GM19099 (cell line): ENCODE measurements around the gene RASGRP3.

Experiments
- POLR2A ChIP-seq: IDR thresholded peaks from 3 replicates; pipeline ENCODE4 v1.6.1; 2011; ENCODE audit warnings: low read depth; ENCODE audit not compliant: insufficient read length; ENCODE audit errors: extremely low read depth

RASGRP3 gene

DNA sequence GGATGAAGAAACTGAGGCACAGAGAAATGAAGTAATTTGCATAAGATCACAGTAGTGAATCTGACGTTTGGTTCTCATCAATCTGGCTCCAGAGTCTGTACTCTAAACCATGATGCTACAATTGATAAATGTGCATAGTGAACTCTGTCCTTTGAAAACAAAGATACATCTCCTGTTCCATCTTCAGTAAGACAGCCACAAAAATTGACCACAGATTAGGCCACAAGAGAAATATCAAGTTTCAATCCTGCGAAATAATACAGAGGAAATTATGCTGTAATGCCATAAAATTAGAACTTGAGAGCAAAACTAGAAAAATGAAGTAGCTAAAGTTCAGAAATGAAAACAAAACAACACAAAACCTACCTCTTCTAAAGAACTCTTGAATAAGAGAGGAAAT is 94.2 kb downstream of the RASGRP3 start:
- TF ChIP-seq POLR2A: no peak

DNA sequence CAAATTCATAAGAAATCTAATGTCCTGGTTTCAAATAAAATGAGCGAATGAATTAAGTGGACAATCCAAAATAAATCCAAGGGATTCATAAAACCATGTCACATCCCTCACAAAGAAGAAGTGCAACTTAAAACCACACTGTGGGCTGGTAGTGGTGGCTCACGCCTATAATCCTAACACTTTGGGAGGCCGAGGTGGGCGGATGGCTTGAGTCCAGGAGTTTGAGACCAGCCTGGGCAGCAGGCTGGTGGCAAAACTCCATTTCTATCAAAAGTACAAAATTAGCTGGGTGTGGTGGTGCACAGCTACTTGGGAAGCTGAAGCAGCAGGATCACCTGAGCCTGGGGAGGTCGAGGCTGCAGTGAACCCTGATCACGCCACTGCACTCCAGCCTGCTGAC is 97.2 kb downstream of the RASGRP3 start:
- no peak for TF ChIP-seq POLR2A

DNA sequence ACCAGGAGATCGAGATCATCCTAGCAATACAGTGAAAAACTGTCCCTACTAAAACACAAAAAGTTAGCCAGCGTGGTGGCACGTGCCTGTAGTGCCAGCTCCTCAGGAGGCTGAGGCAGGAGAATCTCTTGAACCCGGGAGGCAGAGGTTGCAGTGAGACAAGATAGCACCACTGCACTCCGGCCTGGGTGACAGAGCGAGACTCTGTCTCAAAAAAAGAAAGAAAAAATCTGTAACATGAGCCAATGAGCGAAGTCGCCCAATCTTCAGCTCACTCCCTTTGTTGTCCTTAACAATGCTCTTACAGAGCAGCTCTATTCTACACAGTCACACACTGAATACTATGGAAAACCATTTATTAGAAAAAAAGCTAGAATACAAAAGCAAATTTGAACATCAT is 100.6 kb downstream of the RASGRP3 start:
- no peak for TF ChIP-seq POLR2A

DNA sequence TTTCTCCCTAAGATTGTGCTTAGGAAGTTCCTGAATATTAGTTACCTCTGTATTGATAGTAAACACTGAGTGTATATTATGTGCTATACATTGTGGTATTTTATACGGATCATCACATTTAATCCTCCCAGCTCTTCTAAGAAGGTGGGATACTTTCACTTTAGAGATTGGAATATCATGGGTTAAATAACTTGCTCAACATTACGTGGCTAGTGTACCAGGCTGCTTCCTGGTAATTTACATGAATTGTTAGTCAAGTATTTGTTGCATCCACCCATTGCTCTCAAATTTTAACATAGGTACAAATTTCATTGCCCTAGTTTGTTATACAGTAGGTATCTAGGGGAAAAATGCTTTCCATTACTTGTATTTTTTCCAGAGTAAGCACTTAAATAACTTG is 101.2 kb downstream of the RASGRP3 start:
- TF ChIP-seq POLR2A: no peak

DNA sequence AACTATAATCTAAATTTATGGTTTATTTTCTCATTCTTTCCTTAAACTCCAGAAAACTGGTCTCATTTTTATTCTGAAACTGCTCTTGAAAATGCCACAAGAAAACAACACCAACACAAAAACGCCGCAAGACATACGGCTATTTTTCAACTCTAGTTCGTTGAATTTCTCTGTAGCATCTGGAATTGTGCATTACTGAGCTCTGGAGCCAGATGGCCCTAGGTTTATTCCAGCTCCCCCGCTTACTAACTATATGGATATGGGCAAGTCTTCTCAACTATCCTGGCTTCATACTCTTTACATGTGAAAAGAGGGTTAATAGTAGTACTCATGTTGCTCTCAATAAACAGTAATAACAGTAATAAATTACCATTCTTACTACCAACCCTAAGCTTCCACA is 102.8 kb downstream of the RASGRP3 start:
- no peak for TF ChIP-seq POLR2A

DNA sequence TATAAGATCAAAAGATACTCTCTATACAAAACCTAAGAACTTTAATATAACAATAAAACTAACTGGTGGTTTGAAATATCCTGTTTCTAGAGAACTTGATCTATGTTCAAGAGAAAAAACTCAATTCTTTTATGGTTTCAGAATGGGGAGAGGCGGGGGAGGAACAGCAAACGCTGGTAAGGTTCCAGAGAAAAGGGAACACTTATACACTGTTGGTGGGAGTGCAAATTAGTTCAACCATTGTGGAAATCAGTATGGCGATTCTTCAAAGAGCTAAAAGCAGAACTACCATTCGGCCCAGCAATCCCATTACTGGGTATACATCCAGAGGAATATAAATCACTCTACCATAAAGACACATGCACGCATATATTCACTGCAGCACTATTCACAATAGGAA is 105.4 kb downstream of the RASGRP3 start:
- TF ChIP-seq POLR2A: no peak

DNA sequence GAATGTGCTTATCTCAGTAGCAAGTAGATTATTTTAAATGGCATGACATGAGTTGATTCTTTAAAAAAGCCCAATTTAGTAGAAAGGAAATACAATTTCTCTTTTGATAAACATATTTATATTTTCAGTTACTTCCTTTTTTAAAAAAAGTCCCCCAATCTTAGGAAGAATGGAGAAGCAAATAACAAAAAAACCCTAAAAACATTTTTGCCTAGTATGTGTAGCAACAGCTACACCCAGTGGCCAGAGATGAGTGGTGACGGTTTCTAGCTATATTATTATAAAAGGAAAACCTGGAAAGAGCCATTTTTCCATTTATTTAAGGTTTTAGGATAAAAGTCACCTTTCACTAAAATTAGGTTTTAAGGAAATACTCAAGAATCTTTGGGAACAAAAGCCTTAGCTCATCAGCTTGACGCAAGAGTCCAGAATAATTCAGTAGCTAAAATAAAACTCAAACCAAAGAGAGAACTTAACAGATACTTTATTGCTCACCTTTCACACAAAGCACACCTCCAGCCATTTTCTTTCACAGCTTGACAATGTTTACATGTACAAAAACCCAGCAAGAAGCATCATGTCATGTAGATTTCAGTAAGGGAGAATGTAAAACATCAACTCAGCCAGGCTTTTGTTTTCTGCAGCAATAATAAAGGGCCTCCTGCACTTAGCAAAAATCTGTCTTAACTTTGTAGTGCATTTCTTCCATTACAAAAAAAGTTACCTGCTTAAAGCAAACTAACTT is 106.9 kb downstream of the RASGRP3 start:
- TF ChIP-seq POLR2A: no peak

DNA sequence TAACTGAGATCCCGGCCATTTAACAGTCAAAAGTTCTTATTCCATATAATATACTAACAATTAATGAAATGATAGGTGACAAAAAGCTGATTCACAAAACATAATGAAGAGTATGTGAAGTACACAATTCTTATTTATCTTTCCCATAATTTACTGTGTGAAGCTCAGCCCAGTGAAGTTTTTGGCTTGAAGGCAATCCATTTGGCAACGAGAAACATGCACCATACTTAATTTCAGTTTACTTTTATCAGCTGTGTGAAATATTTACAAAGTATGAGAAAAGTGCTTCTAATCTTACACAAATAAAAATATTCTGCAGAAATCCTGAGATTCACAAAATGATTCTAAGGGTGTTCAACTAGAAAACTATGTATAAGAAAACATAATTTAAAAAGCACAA is 110.3 kb downstream of the RASGRP3 start:
- TF ChIP-seq POLR2A: no peak

DNA sequence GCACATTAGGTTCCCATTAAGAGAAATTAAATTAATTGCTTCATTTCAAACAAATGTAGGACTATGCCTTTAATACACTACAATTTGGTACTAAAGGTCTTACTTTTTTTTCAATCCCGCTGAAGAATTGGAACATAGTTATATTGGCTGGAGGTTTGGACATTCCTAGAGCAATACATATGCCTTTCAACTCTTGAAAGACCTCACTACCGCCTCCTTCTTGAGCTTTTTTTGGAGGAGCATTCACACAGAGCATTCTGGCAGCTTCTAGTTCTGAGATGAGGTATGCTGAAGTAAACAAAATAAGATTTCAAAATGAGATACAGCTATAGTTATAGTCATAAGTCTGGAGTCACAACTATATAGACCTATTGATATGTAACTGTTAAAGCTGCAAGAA is 111.8 kb downstream of the RASGRP3 start:
- TF ChIP-seq POLR2A: no peak

DNA sequence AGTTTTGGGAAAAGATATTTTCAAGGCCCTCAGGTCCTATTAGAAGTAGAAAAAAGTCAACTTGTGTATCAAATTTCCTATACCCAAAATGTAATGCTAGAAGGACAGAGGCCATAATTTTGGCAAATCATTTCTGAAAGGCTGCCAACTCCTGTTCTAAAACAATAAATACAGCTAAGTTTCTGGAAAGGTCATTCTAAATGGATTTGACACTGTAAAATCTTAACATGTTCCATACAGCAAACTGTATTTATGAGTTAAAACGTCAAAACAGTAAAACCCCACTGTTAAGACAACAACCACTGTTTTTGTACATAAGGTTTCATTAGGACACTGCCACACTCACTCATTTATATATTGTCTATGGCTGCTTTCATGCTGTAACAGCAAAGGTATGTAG is 113.0 kb downstream of the RASGRP3 start:
- TF ChIP-seq POLR2A: no peak

DNA sequence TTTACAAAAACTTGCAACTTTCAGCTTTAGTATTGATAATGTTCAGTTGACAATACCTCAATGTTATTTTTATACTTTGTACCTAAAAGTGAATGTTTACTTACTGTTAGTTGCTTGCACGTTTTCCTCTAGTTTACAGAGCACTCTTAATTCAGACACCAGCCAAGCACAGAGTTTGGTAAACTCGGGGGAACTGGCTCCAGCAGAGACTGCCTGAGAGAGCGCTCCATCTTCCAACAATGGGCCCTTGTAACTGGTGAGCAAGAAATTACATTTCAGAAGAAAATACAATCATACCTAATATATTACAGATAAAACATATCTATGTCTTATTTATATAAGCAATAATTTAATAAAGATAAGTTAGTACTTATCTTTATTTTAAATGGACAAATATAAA is 118.9 kb downstream of the RASGRP3 start:
- TF ChIP-seq POLR2A: no peak

DNA sequence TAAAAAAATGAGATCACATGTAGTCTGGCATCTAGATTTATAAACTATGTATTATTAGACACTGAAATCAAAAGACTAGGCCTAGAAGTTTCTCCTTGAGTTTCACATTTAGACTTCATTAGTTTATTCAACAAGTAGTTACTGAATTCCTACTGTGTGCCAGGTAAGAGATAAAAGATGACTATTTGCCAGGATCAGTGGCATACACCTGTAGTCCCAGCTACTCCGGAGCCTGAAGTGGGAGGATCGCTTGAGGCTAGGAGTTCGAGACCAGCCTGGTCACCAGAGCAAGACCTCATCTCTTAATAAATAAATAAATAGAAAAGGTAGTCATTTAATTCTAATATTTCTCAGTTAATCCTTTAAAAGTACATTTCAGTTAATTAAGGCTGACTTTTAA is 120.6 kb downstream of the RASGRP3 start:
- TF ChIP-seq POLR2A: no peak

DNA sequence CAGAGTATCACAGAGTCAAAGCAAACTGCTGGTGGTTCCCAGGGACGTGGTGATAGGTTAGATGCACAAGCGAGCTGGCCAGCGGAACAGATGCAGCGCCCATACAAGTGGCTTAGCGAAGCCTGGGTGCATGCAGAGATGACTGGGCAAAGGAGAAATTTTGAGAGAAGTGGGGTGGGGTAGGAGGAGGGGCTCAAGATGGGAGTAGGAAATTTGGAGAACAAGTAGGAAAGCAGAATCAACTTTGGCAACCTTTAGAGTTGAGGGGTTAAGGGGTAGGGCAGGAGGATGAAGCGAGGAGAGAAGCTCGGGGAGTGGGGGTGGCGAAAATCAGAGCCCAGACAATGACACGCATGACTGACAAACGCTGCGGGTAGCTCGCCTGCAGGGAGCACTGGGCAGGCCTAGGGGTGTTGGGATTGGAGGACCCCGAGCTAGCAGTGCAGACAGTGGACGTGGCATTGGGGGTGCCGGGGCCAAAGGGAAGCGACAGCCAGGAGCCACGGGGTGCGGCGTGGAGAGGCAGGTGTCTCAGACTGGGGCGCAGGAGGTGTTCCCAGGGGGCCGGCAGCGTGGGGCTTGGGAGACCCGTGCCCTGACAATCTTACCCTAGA is 122.2 kb downstream of the RASGRP3 start:
- no peak for TF ChIP-seq POLR2A

DNA sequence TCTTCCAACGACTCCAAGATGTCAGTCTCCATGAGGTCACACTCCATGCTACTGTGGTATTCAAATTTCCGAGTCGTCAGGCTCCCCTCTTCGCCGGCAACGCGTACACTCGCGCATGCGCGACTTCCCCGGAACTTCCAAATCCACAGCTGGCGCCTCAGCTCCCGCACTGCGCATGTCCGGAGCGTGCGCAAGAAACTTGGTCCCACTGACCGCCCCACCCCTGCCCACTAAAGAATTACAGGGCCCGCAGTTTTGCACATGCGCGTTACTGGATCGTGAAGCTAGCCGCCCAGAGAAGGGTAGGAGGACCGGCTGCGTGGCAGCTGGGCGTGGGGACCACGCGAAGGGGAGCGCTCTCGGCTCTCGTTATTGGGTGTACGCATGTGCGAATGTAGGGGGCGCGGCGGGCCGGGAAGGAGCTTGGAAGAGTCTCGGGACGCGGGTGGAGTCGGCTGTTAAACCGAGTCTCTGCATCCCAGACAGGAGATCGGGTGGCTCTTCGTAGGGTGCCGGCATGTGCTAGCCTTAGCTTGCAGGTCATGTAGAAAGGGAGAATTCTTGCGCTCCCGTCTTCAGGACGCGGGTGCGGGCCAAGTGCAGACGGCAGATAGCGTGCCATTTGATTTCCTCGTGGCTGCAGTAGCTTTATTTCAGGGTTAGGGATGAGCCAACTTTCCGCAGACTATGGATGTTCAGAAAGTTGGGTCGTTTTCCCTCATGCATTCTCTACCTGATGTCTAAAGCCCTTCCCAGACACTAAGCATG is 122.9 kb downstream of the RASGRP3 start, which contains the start of gene FAM98A:
Gene FAM98A (minus strand): TSS at position 125 of the 768 bp plus-strand sequence. CDS start 78 bp downstream, at position 47.
- TF ChIP-seq POLR2A: peak; percentile 64

DNA sequence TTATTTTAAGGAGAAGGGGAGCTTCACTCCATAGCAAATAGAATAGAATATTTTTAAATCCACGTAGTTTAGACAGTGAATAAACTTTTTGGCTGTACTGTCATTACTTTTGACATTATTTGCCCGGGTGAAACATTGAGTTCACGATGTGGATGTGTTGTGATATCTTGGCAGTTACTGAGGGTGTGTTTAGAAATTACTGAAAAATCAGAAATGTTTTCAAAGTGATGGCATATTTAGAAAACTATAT is 123.4 kb downstream of the RASGRP3 start:
- no peak for TF ChIP-seq POLR2A

DNA sequence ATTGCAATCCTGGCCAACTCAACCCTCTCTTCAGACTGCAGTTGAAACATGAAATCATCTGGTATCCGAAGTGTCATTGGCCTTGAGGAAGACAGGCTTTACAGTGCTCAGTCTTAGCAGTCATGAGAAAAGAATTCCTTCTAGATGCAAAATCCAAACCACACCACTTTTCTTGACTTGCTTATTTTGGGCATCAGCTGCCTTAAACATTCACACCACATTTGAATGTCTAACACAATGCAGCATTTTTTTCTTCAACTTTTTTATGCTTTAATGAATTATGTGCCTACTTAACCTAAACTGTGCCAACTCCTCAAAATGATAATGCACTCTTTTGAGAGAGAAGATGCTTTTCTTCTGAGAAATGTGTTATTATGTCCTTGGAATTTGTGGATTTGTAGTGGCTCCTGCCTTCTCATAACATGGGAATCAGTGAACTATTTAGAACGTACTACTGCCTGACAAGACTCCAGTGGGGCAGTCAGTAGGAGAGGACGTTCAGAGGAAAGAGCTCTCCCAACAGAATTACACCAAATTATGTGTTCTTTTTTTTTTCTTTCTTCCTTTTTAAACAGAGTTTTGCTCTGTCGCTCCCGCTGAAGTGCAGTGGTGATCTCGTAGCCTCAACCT is 125.9 kb downstream of the RASGRP3 start:
- no peak for TF ChIP-seq POLR2A
